ENCODE measurements around the gene FKBP15. TPM values are rescaled to one million over a fixed set of nuclear protein-coding genes. Genes with fewer than 3 reads are reported as not detected.
A peak's percentile ranks its signal among the peaks of the same experiment; 100 is the strongest.

The FKBP15 gene
- total and polyA plus RNA-seq, 2 experiments from 2014 or later = 7.9 to 14.9 TPM

- no peak for TF ChIP-seq REST (IDR thresholded peaks at IDR 0.05; ENCODE audit: unreplicated experiment)
- TF ChIP-seq ZNF331 (CRISPR knock-in tag; IDR thresholded peaks at IDR 0.05; ENCODE audit: low read depth) = no peak
- no peak for TF ChIP-seq CTCF (conservative IDR thresholded peaks at IDR 0.05; ENCODE audit: low read depth in 2 of 2)
- TF ChIP-seq POLR2AphosphoS5 (IDR thresholded peaks at IDR 0.05; ENCODE audit: low read depth) = no peak
- no peak for TF ChIP-seq STAT1 (IDR thresholded peaks at IDR 0.05; ENCODE audit: unreplicated experiment)
Observed at GRCh38 chr9:113216406-113216805, 4.7 kb downstream of the FKBP15 start (continued).

- no peak overlapping the region for H3K27ac ChIP-seq (ENCODE audit: low read depth)
- Mint-ChIP-seq H3K9me3 (no peaks in the 10 kb centered on the region), H3K27ac (peak overlapping the region; percentile 84), H3K4me1 (peaks cover 5% of the 10 kb centered on the region), H3K27me3 (ENCODE audit: insufficient read depth, low read depth, poor library complexity) (peaks cover 1% of the 10 kb centered on the region), H3K4me3 (no peak overlapping the region), H3K36me3 (ENCODE audit: low read depth) (no peaks in the 10 kb centered on the region)
- no peaks in the 10 kb centered on the region; the same call in 1 of the 2 replicates for H4K20me1 ChIP-seq (replicated peaks; ENCODE audit: insufficient read depth)
- no peaks in the 10 kb centered on the region for H3K27me3 ChIP-seq (ENCODE audit: insufficient read depth)
- H3K36me3 ChIP-seq (ENCODE audit: insufficient read depth) = no peaks in the 10 kb centered on the region
- DNase-seq (ENCODE audit: low spot score) = no peak
- no peak overlapping the region for H3K4me3 ChIP-seq
- no peak overlapping the region for H3K4me2 ChIP-seq
- H3K9me2 ChIP-seq (ENCODE audit: insufficient read depth) = no peaks in the 10 kb centered on the region
- no peaks in the 10 kb centered on the region for H3F3A ChIP-seq (replicated peaks; ENCODE audit: low read depth)
- ATAC-seq = no peak
- H3K4me1 ChIP-seq (ENCODE audit: insufficient read depth) = peaks cover 1% of the 10 kb centered on the region; the same call in 1 of the 2 replicates
- no peak overlapping the region for H2AFZ ChIP-seq
- peaks cover 28% of the 10 kb centered on the region for H3K79me2 ChIP-seq (replicated peaks; ENCODE audit: insufficient read depth)
- TF ChIP-seq EZH2 (IDR thresholded peaks at IDR 0.05; ENCODE audit: low read depth, unreplicated experiment) = no peak
- TF ChIP-seq ZNF331 (CRISPR knock-in tag; IDR thresholded peaks at IDR 0.05; ENCODE audit: low read depth) = no peak
- no peak for TF ChIP-seq EZH2phosphoT487 (IDR thresholded peaks at IDR 0.05; ENCODE audit: unreplicated experiment)
- TF ChIP-seq ETS1 (IDR thresholded peaks at IDR 0.05) = no peak
- TF ChIP-seq CREB1 (CRISPR knock-in tag; IDR thresholded peaks at IDR 0.05; ENCODE audit: low read depth) = no peak
- TF ChIP-seq JUNB (IDR thresholded peaks at IDR 0.05; ENCODE audit: unreplicated experiment) = no peak
- no peak for TF ChIP-seq CTCF (conservative IDR thresholded peaks at IDR 0.05; ENCODE audit: low read depth in 2 of 2)
- no peak for TF ChIP-seq REST (IDR thresholded peaks at IDR 0.05; ENCODE audit: unreplicated experiment)
- TF ChIP-seq ZNF114 (CRISPR knock-in tag; IDR thresholded peaks at IDR 0.05) = no peak
- TF ChIP-seq NANOG (IDR thresholded peaks at IDR 0.05; ENCODE audit: borderline replicate concordance) = no peak
- TF ChIP-seq STAT1 (IDR thresholded peaks at IDR 0.05; ENCODE audit: unreplicated experiment) = no peak
Observed at GRCh38 chr9:113215132-113215531, 5.9 kb downstream of the FKBP15 start.

All from GM23338 (cell line).